ENCODE data around the gene CD7.

- TF ChIP-seq, protein P1, sequence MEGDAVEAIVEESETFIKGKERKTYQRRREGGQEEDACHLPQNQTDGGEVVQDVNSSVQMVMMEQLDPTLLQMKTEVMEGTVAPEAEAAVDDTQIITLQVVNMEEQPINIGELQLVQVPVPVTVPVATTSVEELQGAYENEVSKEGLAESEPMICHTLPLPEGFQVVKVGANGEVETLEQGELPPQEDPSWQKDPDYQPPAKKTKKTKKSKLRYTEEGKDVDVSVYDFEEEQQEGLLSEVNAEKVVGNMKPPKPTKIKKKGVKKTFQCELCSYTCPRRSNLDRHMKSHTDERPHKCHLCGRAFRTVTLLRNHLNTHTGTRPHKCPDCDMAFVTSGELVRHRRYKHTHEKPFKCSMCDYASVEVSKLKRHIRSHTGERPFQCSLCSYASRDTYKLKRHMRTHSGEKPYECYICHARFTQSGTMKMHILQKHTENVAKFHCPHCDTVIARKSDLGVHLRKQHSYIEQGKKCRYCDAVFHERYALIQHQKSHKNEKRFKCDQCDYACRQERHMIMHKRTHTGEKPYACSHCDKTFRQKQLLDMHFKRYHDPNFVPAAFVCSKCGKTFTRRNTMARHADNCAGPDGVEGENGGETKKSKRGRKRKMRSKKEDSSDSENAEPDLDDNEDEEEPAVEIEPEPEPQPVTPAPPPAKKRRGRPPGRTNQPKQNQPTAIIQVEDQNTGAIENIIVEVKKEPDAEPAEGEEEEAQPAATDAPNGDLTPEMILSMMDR (IDR thresholded peaks at IDR 0.05) = no peak
- TF ChIP-seq POLR2AphosphoS5 (IDR thresholded peaks at IDR 0.05) = no peak
- no peak for TF ChIP-seq POLR2A (IDR thresholded peaks at IDR 0.05)
- no peak for TF ChIP-seq EP300 (IDR thresholded peaks at IDR 0.05)
These were observed 15.4 kb downstream of the CD7 start for GRCh38 chr17:82301916-82302567.
